Sigmoid colon (tissue), 7 donors: ENCODE data around the gene CSNK1A1L. TPM values are rescaled to one million over a fixed set of nuclear protein-coding genes. Genes with fewer than 3 reads are reported as not detected.

Experiments used
- DNase-seq: peaks from one replicate; pipeline ENCODE4 v3.0.0-alpha.2; 2019
- H3K27ac ChIP-seq, 4 donors: fragments of 200-600 bp; sonication (generic); one replicate each; pipeline ENCODE4 v1.5.1; 2016 to 2019; ENCODE audit warnings: mild to moderate bottlenecking in 1 of 4
- H3K27me3 ChIP-seq, 3 donors: fragments of 200-600 bp; sonication (generic); one replicate each; pipeline ENCODE4 v1.5.1; 2019; ENCODE audit warnings: mild to moderate bottlenecking in 1 of 3
- H3K36me3 ChIP-seq, 4 donors: fragments of 200-600 bp; sonication (generic); one replicate each; pipeline ENCODE4 v1.5.1; 2016 to 2019
- H3K4me1 ChIP-seq, 4 donors: fragments of 200-600 bp; sonication (generic); one replicate each; pipeline ENCODE4 v1.5.1; 2017 to 2019
- H3K4me3 ChIP-seq, 4 donors: fragments of 200-600 bp; sonication (generic); one replicate each; pipeline ENCODE4 v1.5.1; 2017 to 2019; ENCODE audit warnings: mild to moderate bottlenecking in 2 of 4, moderate library complexity in 1 of 4
- H3K9me3 ChIP-seq, 4 donors: fragments of 200-600 bp in 3 of 4; sonication (generic) in 3 of 4; one replicate each; pipeline versions ENCODE4 v1.5.1 to v1.6.1; 2013 to 2019
- CTCF ChIP-seq, 4 experiments: fragments of 450-650 bp in 3 of 4; fragments of 200-600 bp in 1 of 4; IDR thresholded peaks; one replicate each; pipeline ENCODE4 v1.5.1; 2016 to 2019; ENCODE audit warnings: antibody characterized with exemption in 4 of 4, mild to moderate bottlenecking in 3 of 4, moderate library complexity in 2 of 4
- EP300 ChIP-seq, 4 donors: sonication (generic); formaldehyde crosslinking; IDR thresholded peaks; one replicate each; pipeline ENCODE4 v1.6.1; 2017; ENCODE audit warnings: antibody characterized with exemption in 4 of 4
- POLR2A ChIP-seq, 2 donors: fragments of 450-650 bp; IDR thresholded peaks; one replicate each; pipeline ENCODE4 v1.6.1; 2016; ENCODE audit warnings: antibody characterized with exemption in 2 of 2, mild to moderate bottlenecking in 2 of 2, moderate library complexity in 2 of 2
- POLR2AphosphoS5 ChIP-seq, 4 donors: sonication (generic); formaldehyde crosslinking; IDR thresholded peaks; one replicate each; pipeline ENCODE4 v1.6.1; 2017; ENCODE audit warnings: antibody characterized with exemption in 4 of 4
- WGBS, 2 donors: extraction: QIAGEN DNeasy Blood & Tissue Kit; methylation state at CpG; one replicate each; pipeline ENCODE4 v1.1.7; 2013; 5-methylcytosine and 5-hydroxymethylcytosine counted together
- intact Hi-C: fragments of 100-400 bp; cut with DNase I; formaldehyde crosslinking; loops from one replicate; pipeline ENCODE4 v1.15.1; 2023
- polyA plus RNA-seq, 3 donors: library from polyadenylated mRNA; stranded (reverse); fragments of 200-250 nt; gene quantifications; one replicate each; pipeline ENCODE4 v1.2.3, GENCODE V29; 2013
- total RNA-seq, 4 donors: library from RNA; depleted of rRNA; stranded (reverse); fragments of >200 nt; gene quantifications; one replicate each; pipeline ENCODE4 v1.1.0, GENCODE V29; 2016
- donor health status: healthy with polysubstance abuse.
- donor health status: Bipolar disorder and iron deficiency.
- donor health status: healthy.

The CSNK1A1L gene
- total and polyA plus RNA-seq, 7 donors = not detected

- Histone ChIP-seq H3K27ac (no peak overlapping the region), H3K9me3 (no peaks in the 10 kb centered on the region), H3K36me3 (no peaks in the 10 kb centered on the region), H3K27me3 (no peaks in the 10 kb centered on the region), H3K4me3 (no peak overlapping the region), H3K4me1 (peaks cover 0 to 21% (median 3%) of the 10 kb centered on the region in 4 donors)
- WGBS, 2 donors = 2 to 11% methylated on average over 1 of the region's 1 CpG
- DNase-seq = no peak
- intact Hi-C loops = loop anchor here (2.0 kb wide), 1 partner anchor 492 kb away; no protein-coding TSS in a partner anchor
- peak in 3 of 4 experiments; percentile 42 to 68 (median 54) for TF ChIP-seq CTCF (IDR thresholded peaks at IDR 0.05)
- no peak for TF ChIP-seq POLR2A (IDR thresholded peaks at IDR 0.05)
These were observed 3.7 kb upstream of the CSNK1A1L start for GRCh38 chr13:37109051-37109678.

- Histone ChIP-seq H3K4me1 (peaks cover 0 to 21% (median 3%) of the 10 kb centered on the region in 4 donors), H3K9me3 (no peaks in the 10 kb centered on the region), H3K27me3 (no peaks in the 10 kb centered on the region), H3K27ac (no peak overlapping the region), H3K36me3 (no peaks in the 10 kb centered on the region), H3K4me3 (no peak overlapping the region)
- 78 to 85% methylated on average over 1 of the region's 1 CpG for WGBS, 2 donors
- TF ChIP-seq POLR2A (IDR thresholded peaks at IDR 0.05) = no peak
- no peak for TF ChIP-seq EP300 (IDR thresholded peaks at IDR 0.05)
- TF ChIP-seq POLR2AphosphoS5 (IDR thresholded peaks at IDR 0.05) = no peak
- TF ChIP-seq CTCF (IDR thresholded peaks at IDR 0.05) = no peak
- intact Hi-C loops = loop anchor here (2.0 kb wide), 1 partner anchor 493 kb away; no protein-coding TSS in a partner anchor
- DNase-seq = no peak
These were observed 2.4 kb upstream of the CSNK1A1L start for GRCh38 chr13:37107868-37108267.

- TF ChIP-seq CTCF (IDR thresholded peaks at IDR 0.05) = no peak
- TF ChIP-seq POLR2A (IDR thresholded peaks at IDR 0.05) = no peak
- TF ChIP-seq EP300 (IDR thresholded peaks at IDR 0.05) = no peak
- no peak for TF ChIP-seq POLR2AphosphoS5 (IDR thresholded peaks at IDR 0.05)
- Histone ChIP-seq H3K4me1 (peaks cover 0 to 23% (median 3%) of the 10 kb centered on the region in 4 donors), H3K4me3 (no peak overlapping the region), H3K9me3 (no peaks in the 10 kb centered on the region), H3K27ac (peak overlapping the region in 1 of 4 donors; percentile 44), H3K36me3 (no peaks in the 10 kb centered on the region), H3K27me3 (no peaks in the 10 kb centered on the region)
- no peak for DNase-seq
- WGBS, 2 donors = 80 to 84% methylated on average over 4 of the region's 4 CpGs
- intact Hi-C loops = no loop called here
These were observed 2.0 kb upstream of the CSNK1A1L start for GRCh38 chr13:37107456-37107855.

- H3K27me3 ChIP-seq = no peaks in the 10 kb centered on the region
- TF ChIP-seq EP300 (IDR thresholded peaks at IDR 0.05) = peak in 2 of 4 donors; percentile 25 to 29
- TF ChIP-seq CTCF (IDR thresholded peaks at IDR 0.05) = no peak
- TF ChIP-seq POLR2A (IDR thresholded peaks at IDR 0.05) = no peak
- peak in 1 of 4 donors; percentile 34 for TF ChIP-seq POLR2AphosphoS5 (IDR thresholded peaks at IDR 0.05)
- no peaks in the 10 kb centered on the region for H3K9me3 ChIP-seq
- H3K4me1 ChIP-seq = peaks cover 0 to 31% (median 3%) of the 10 kb centered on the region in 4 donors
- no peaks in the 10 kb centered on the region for H3K36me3 ChIP-seq
- no peak overlapping the region for H3K4me3 ChIP-seq
- intact Hi-C loops = no loop called here
- H3K27ac ChIP-seq = peak overlapping the region in 2 of 4 donors; percentile 38 to 44
- WGBS, 2 donors = 59 to 79% methylated on average over 2 of the region's 2 CpGs
- no peak for DNase-seq
These were observed 1.2 kb upstream of the CSNK1A1L start for GRCh38 chr13:37106642-37107041.
